GM12892 (cell line): ENCODE results near the gene SZRD1. TPM values are rescaled to one million over a fixed set of nuclear protein-coding genes. Genes with fewer than 3 reads are reported as not detected.
A peak's percentile ranks its signal among the peaks of the same experiment; 100 is the strongest.
"Not testable (repeated sequence)": the region's sequence is repeated elsewhere in the genome, so short reads cannot be mapped to it uniquely, and the experiment has no call there.

Source experiments
- DNase-seq: peaks from one replicate; pipeline ENCODE4 v3.0.0; 2011; ENCODE audit not compliant: insufficient read length
- FAIRE-seq: peaks from 2 replicates; lab custom pipeline; 2011; peaks lifted over from hg19 to GRCh38; lab: Jason Lieb, UNC
- POLR2A ChIP-seq: IDR thresholded peaks from 2 replicates; pipeline ENCODE4 v1.6.1; 2011; ENCODE audit warnings: low read depth, low read length, control low read depth
- POLR2AphosphoS5 ChIP-seq: IDR thresholded peaks from 2 replicates; pipeline ENCODE4 v1.6.1; 2011; ENCODE audit warnings: low read depth, low read length, control low read depth
- TAF1 ChIP-seq: IDR thresholded peaks from 2 replicates; pipeline ENCODE4 v1.6.1; 2011; ENCODE audit warnings: low read depth, mild to moderate bottlenecking, control low read depth, low read length, borderline replicate concordance
- polyA plus RNA-seq: library from polyadenylated mRNA; unstranded; fragments of >200 nt; gene quantifications from one replicate; pipeline ENCODE4 v1.2.1, GENCODE V29; 2012; ENCODE audit warnings: missing spikeins, inconsistent platforms; ENCODE audit not compliant: missing spikeins

SZRD1 gene, protein sequence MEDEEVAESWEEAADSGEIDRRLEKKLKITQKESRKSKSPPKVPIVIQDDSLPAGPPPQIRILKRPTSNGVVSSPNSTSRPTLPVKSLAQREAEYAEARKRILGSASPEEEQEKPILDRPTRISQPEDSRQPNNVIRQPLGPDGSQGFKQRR
- polyA plus RNA-seq, result 80.8 TPM

DNA sequence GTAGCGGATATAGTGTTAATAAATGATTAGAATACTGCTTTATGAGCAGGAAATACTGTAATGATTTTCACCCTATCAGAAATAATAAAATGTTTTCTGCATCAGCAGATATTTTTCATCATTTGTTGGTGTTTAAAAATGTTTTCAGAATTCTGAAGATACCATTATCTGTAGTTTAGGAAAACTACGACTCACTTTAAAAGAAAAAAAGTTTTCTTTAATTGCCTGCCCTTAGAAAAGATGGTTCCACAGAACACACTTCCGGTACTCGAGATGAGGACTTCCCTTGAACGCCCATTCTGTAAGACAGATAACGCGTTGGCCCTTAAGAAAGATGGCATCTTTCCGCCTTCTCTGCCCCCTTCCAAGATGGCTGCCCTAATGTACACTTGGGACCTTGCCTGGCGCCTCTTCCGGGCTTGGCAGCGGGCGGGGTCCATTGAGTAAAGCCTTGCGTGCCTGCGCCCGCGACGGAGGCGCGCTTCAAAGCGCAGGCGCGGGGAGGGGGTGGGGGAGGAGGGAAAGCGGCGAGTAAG is at the start of gene SZRD1:
SZRD1 (plus strand) TSS at position 521 of the 536 bp plus-strand sequence. CDS start 16 bp downstream, outside the sequence.
- TF ChIP-seq TAF1 (no peak), POLR2A (no peak), POLR2AphosphoS5 (no peak)
- peak; percentile 77 for DNase-seq
- FAIRE-seq, result peak; percentile 95

GRCh38 chr1:16318555-16318954 is 48.5 kb upstream of the SZRD1 start:
- no peak for FAIRE-seq

GRCh38 chr1:16321176-16321867 is 45.7 kb upstream of the SZRD1 start:
- DNase-seq (no peak), FAIRE-seq (no peak)
- no peak for TF ChIP-seq POLR2AphosphoS5
- TF ChIP-seq TAF1, result no peak
- no peak for TF ChIP-seq POLR2A

More at GRCh38 chr1:16318555-16318954, 48.5 kb upstream of the SZRD1 start:
- DNase-seq, result no peak
- TF ChIP-seq TAF1, result no peak
- TF ChIP-seq POLR2A, result no peak
- TF ChIP-seq POLR2AphosphoS5, result no peak

DNA sequence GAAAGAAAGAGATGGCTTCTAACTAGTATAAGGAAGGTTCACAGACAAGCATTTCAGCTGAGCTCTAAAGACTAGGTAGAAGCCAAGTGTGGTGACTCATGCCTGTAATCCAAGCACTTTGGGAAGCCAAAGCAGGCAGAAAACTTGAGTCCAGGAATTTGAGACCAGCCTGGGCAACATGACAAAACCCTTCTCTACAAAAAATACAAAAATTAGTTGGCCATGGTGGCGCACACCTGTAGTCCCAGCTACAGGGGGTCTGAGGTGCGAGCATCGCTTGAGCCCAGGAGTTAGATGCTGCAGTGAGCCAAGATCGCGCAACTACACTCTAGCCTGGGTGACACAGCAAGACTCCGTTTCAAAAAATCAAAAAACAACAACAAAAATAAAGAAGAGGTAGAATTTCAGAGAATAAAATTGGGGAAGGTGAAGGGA is 42.6 kb upstream of the SZRD1 start:
- TF ChIP-seq TAF1 (no peak), POLR2AphosphoS5 (no peak), POLR2A (no peak)
- FAIRE-seq, result no peak
- no peak for DNase-seq

DNA sequence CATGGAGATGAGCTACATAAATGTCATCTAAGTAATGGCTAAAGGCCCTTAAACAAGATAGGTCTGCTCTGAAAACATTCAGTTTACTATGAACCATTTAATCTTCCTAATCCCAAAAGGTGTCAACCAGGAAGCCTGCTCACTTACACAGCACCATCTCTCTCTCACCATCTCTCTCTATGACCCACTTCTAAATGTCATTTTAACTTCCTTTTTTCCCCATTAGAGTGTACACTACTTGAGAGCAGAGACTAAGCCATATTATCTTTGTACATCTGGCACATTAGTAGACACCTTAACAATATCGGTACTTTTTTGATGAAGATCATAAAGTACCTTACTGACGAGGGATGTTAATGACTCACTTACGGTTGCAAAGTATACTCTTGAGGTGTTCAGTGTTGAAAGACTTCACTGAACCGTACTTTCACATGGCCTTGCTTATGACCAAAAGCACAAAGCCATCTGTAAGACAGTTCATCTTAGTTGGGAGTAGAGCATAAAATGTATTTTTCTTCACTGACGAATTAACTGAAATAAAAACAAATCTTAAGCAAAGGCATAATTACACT is 40.1 kb upstream of the SZRD1 start:
- FAIRE-seq (peak; percentile 36), DNase-seq (no peak)
- TF ChIP-seq TAF1 (no peak), POLR2A (no peak), POLR2AphosphoS5 (no peak)

- TF ChIP-seq TAF1 (no peak), POLR2AphosphoS5 (no peak), POLR2A (no peak)
- no peak for FAIRE-seq
- no peak for DNase-seq
These were observed 32.2 kb upstream of the SZRD1 start for GRCh38 chr1:16334655-16335340.

GRCh38 chr1:16338961-16339360 is 28.1 kb upstream of the SZRD1 start:
- no peak for DNase-seq
- TF ChIP-seq POLR2AphosphoS5 (no peak), TAF1 (no peak), POLR2A (no peak)
- no peak for FAIRE-seq

DNA sequence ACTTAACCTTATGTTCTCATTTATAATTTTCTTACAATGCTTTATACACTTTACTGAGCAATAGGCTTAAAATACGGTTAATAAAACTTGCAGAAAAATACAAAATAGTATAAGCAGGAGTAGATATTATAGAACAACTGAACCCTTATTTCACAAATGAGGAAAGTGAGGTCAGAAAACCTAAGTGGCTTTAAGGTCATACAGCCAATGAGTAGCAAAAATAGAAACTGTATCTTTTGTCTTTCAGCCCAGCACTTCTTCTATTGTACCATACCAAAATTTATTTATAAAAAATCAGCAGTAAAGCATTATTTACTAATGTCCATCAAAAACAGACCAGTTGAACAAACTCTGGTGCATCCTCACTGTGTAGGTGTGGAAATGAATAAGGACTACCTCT is 26.4 kb upstream of the SZRD1 start:
- TF ChIP-seq POLR2A (no peak), TAF1 (no peak), POLR2AphosphoS5 (no peak)
- FAIRE-seq, result no peak
- DNase-seq, result no peak

GRCh38 chr1:16342331-16343062 is 24.5 kb upstream of the SZRD1 start:
- TF ChIP-seq TAF1, result no peak
- no peak for TF ChIP-seq POLR2AphosphoS5
- TF ChIP-seq POLR2A, result no peak
- FAIRE-seq (no peak), DNase-seq (no peak)

GRCh38 chr1:16343276-16343675 is 23.8 kb upstream of the SZRD1 start:
- FAIRE-seq, DNase-seq: not testable (repeated sequence)
